Activated B cell treated with CpG ODN at 0.5 μM for 24 hours (primary cell): ENCODE data around the gene EPHA3. TPM values are rescaled to one million over a fixed set of nuclear protein-coding genes. Genes with fewer than 3 reads are reported as not detected.
A peak's percentile ranks its signal among the peaks of the same experiment; 100 is the strongest.

Experiments used
- ATAC-seq: fragments of 200-7000 bp; cut with Tn5 transposase; one replicate; pipeline ENCODE4 v1.10.0; 2021; ENCODE audit warnings: low read depth, mild to moderate bottlenecking, moderate library complexity
- CTCF ChIA-PET: fragments of 350-600 bp; sonication (Branson Sonifier 250); formaldehyde crosslinking; loops from one replicate; lab custom pipeline; 2021; ENCODE audit warnings: antibody characterized with exemption; lab: Charles Lee
- POLR2A ChIA-PET: fragments of 350-600 bp; sonication (Branson Sonifier 250); formaldehyde crosslinking; loops from one replicate; lab custom pipeline; 2021; ENCODE audit warnings: antibody characterized with exemption; lab: Charles Lee
- DNase-seq: peaks from one replicate; pipeline ENCODE4 v3.0.0; 2022
- H3K27ac Mint-ChIP-seq: one replicate; pipeline ENCODE4 v1.8.0; 2020; ENCODE audit warnings: mixed read lengths
- H3K27me3 Mint-ChIP-seq: one replicate; pipeline ENCODE4 v1.8.0; 2021; ENCODE audit warnings: mixed read lengths
- H3K36me3 Mint-ChIP-seq: one replicate; pipeline ENCODE4 v1.8.0; 2021; ENCODE audit warnings: low read depth, mixed read lengths
- H3K4me1 Mint-ChIP-seq: one replicate; pipeline ENCODE4 v1.8.0; 2021; ENCODE audit warnings: mixed read lengths
- H3K4me3 Mint-ChIP-seq: one replicate; pipeline ENCODE4 v1.8.0; 2020; ENCODE audit warnings: mild to moderate bottlenecking, mixed read lengths
- H3K9me3 Mint-ChIP-seq: one replicate; pipeline ENCODE4 v1.8.0; 2020; ENCODE audit warnings: mixed read lengths
- intact Hi-C: fragments of 100-400 bp; cut with micrococcal nuclease; formaldehyde crosslinking; loops from one replicate; pipeline ENCODE4 v1.15.1; 2024
- total RNA-seq: library from RNA; stranded (reverse); gene quantifications from 2 replicates; pipeline ENCODE4 v1.2.3, GENCODE V29; 2022
- TF ChIP-seq, protein P1 (sequence below): fragments of 200-600 bp; IDR thresholded peaks from one replicate; pipeline ENCODE4 v1.8.0; 2022; ENCODE audit warnings: antibody characterized with exemption, mild to moderate bottlenecking

EPHA3 gene
- total RNA-seq, result not detected in 2 replicates

DNA sequence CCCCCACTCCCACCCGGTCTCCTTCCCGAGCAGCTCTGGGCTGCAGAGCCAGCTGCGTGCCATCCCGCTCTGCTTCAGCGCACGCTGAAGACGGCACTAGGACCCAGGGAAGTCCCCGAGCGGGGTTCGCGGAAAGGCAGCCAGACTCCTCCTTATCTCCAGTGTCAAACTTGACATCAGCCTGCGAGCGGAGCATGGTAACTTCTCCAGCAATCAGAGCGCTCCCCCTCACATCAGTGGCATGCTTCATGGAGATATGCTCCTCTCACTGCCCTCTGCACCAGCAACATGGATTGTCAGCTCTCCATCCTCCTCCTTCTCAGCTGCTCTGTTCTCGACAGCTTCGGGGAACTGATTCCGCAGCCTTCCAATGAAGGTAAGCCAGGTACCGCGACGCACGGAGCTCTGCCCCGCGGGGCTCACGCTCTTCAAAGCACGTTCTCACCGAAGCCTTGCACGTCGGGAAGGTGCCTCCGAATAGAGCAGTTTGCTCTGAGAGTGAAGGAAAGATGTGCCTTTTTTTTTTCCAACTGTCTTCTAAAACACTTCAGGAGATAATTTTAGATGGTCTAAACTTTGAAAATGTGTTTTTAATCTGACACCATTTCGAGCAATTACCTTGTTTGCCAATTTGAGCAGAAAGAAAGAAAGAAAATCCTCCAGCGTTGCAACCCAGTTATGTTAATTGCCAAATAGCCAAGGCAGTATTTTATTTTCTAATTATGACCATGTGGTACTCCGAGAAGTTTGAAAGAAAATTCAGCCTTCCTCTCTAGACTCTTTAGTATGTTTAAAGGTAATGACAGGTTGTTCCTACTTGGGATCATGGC lies at the start of gene EPHA3:
Gene EPHA3 (plus strand): TSS at position 161 of the 830 bp plus-strand sequence. CDS start 128 bp downstream, at position 289.
- H3K4me1 Mint-ChIP-seq, result peaks cover 13% of the 10 kb centered on the region
- H3K9me3 Mint-ChIP-seq, result no peaks in the 10 kb centered on the region
- POLR2A ChIA-PET, result no interaction called here
- CTCF ChIA-PET, result interaction anchor here (0.7 to 1.1 kb wide), 2 partner anchors 13 to 902 kb away, joined by 4 to 6 read pairs; no protein-coding TSS in a partner anchor
- peak; percentile 93 for ATAC-seq
- H3K4me3 Mint-ChIP-seq, result peak within 1 kb of the TSS; percentile 82
- intact Hi-C loops, result no loop called here
- peak; percentile 33 for DNase-seq
- H3K27me3 Mint-ChIP-seq, result peaks cover 22% of the 10 kb centered on the region
- TF ChIP-seq, protein P1, sequence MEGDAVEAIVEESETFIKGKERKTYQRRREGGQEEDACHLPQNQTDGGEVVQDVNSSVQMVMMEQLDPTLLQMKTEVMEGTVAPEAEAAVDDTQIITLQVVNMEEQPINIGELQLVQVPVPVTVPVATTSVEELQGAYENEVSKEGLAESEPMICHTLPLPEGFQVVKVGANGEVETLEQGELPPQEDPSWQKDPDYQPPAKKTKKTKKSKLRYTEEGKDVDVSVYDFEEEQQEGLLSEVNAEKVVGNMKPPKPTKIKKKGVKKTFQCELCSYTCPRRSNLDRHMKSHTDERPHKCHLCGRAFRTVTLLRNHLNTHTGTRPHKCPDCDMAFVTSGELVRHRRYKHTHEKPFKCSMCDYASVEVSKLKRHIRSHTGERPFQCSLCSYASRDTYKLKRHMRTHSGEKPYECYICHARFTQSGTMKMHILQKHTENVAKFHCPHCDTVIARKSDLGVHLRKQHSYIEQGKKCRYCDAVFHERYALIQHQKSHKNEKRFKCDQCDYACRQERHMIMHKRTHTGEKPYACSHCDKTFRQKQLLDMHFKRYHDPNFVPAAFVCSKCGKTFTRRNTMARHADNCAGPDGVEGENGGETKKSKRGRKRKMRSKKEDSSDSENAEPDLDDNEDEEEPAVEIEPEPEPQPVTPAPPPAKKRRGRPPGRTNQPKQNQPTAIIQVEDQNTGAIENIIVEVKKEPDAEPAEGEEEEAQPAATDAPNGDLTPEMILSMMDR, result no peak
- H3K27ac Mint-ChIP-seq, result no peak within 1 kb of the TSS
- H3K36me3 Mint-ChIP-seq, result no peaks in the 10 kb centered on the region

DNA sequence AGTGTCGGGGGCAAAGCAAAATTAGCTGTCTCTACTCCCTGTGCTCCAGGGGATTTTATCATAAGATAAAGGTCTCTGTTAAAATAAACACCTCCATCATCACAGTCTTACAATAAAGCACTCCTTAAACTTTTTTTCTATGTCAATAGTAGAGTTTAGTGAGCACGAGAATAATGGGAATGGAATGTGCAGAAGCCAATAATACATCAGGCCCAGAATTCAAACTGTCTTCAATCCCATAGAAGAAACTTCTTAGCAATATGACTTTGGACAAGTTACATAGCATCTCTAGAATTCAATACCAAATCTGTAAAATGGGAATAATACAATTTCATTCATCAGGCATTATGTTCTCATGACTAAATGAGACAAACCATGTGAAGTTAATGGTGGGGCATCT lies 49.0 kb upstream of the EPHA3 start:
- TF ChIP-seq, protein P1, result no peak
- Mint-ChIP-seq H3K36me3 (no peaks in the 10 kb centered on the region), H3K4me1 (no peaks in the 10 kb centered on the region), H3K9me3 (no peaks in the 10 kb centered on the region), H3K27me3 (no peaks in the 10 kb centered on the region), H3K27ac (no peak overlapping the region), H3K4me3 (no peak overlapping the region)
- intact Hi-C loops, result no loop called here
- ChIA-PET CTCF (no interaction called here), POLR2A (no interaction called here)
- ATAC-seq (no peak), DNase-seq (no peak)

DNA sequence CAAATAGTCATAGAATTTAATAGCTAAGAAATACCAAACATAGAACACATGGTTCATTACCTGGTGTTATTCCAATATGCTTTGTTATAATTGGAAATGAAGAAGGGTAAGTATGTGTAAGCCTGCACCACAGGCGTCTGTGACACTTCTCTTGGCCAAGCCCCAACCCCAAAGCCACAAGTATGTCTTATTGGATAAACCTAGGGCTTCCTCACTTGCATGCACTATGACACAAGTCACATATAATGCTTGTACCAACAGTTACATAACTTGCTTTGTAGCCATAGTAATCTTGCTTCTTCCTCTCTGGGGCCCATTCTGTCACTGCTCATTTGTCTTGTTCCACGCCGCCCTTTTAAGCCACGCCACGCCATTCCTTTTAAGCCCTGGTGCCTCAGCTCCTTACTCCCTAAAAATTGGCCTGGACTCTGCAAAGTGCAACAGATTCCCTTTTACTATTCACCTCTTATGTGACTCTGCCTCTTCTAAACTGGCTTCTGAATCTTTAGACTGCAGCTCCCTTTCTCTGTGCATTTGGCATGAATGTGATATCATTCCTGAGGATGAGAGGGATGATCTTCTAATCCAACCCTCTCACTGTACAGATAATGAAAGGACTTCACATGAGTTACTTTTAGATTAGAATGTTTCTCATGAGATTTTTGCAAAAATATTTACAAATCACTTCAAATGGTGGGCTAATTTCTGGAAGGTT lies 48.1 kb upstream of the EPHA3 start:
- Mint-ChIP-seq H3K36me3 (no peaks in the 10 kb centered on the region), H3K4me1 (no peaks in the 10 kb centered on the region), H3K9me3 (no peaks in the 10 kb centered on the region), H3K4me3 (no peak overlapping the region), H3K27ac (no peak overlapping the region), H3K27me3 (no peaks in the 10 kb centered on the region)
- TF ChIP-seq, protein P1, result no peak
- no peak for ATAC-seq
- ChIA-PET CTCF (no interaction called here), POLR2A (no interaction called here)
- DNase-seq, result no peak
- intact Hi-C loops, result no loop called here

DNA sequence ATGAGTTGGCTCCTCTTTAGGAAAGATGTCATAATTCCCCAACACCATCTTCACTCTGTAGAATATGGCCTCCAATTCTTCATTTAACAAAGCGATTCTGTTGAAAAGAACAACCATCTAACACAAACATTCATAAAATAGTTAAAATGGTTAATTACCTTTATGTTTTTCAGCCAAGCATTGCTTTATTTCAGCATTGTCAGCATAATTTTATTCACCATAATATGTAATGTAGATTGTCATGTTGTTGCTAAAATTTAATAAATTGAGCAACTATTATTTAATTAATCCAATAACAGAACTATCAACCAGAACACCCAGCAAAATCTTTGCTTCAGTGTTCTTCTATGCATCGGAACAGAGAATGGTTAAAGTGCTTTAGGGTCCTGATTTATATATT lies 46.2 kb upstream of the EPHA3 start:
- no peaks in the 10 kb centered on the region for H3K4me1 Mint-ChIP-seq
- ChIA-PET CTCF (no interaction called here), POLR2A (no interaction called here)
- no peaks in the 10 kb centered on the region for H3K9me3 Mint-ChIP-seq
- no peak for ATAC-seq
- no peak overlapping the region for H3K27ac Mint-ChIP-seq
- H3K4me3 Mint-ChIP-seq, result no peak overlapping the region
- TF ChIP-seq, protein P1, result no peak
- H3K27me3 Mint-ChIP-seq, result no peaks in the 10 kb centered on the region
- H3K36me3 Mint-ChIP-seq, result no peaks in the 10 kb centered on the region
- intact Hi-C loops, result no loop called here
- no peak for DNase-seq

DNA sequence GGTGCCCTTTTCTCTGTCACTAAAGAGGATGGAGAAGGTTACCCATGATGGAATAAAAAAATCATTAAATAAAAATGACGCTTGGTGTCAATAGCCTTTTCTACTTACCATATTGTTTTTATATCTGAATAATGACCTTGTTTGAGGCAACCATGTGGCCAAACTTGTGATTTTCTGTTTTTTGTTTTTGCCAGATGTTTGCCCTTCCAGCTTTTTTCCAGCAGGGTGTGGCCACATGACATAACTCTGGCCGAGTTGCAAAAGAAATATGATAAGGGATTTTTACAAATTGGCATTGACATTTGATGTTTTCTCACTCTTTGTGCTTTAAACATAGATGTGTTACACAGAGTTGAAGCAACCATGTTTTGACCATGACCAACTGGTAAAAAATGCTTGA lies 39.7 kb upstream of the EPHA3 start:
- no peak for DNase-seq
- Mint-ChIP-seq H3K9me3 (no peaks in the 10 kb centered on the region), H3K4me3 (no peak overlapping the region), H3K4me1 (no peaks in the 10 kb centered on the region), H3K27ac (no peak overlapping the region), H3K27me3 (no peaks in the 10 kb centered on the region), H3K36me3 (no peaks in the 10 kb centered on the region)
- TF ChIP-seq, protein P1, result no peak
- intact Hi-C loops, result no loop called here
- ATAC-seq, result no peak
- ChIA-PET POLR2A (no interaction called here), CTCF (no interaction called here)
